Body of pancreas (tissue), 4 donors: ENCODE data around the gene PGP. TPM values are rescaled to one million over a fixed set of nuclear protein-coding genes. Genes with fewer than 3 reads are reported as not detected.

Experiments used
- ATAC-seq: fragments of 150-250 bp; one replicate; pipeline ENCODE4 v1.9.1; 2016
- DNase-seq, 4 donors: peaks; one replicate each; pipeline ENCODE4 v3.0.0-alpha.2; 2019
- H3K27ac ChIP-seq, 4 donors: fragments of 200-600 bp; sonication (generic); 1 replicate in 3 of 4; 2 replicates in 1 of 4; pipeline versions ENCODE4 v1.5.1 to v1.6.1; 2016 to 2019; ENCODE audit warnings: mild to moderate bottlenecking in 1 of 4, mixed read lengths in 1 of 4, moderate library complexity in 1 of 4
- H3K27me3 ChIP-seq, 2 donors: fragments of 200-600 bp; sonication (generic); one replicate each; pipeline ENCODE4 v1.6.0; 2016; ENCODE audit warnings: mild to moderate bottlenecking in 1 of 2
- H3K36me3 ChIP-seq, 2 donors: fragments of 200-600 bp; sonication (generic); replicated peaks in 1 of 2; 2 replicates each; pipeline ENCODE4 v1.5.1; 2016; ENCODE audit warnings: low read depth in 2 of 2; ENCODE audit not compliant: insufficient read depth in 1 of 2
- H3K4me1 ChIP-seq: fragments of 200-600 bp; sonication (generic); one replicate; pipeline ENCODE4 v1.6.0; 2016
- H3K4me3 ChIP-seq, 2 donors: fragments of 200-600 bp; sonication (generic); 1 replicate in 1 of 2; 2 replicates in 1 of 2; pipeline ENCODE4 v1.5.1; 2016 to 2019
- H3K9me3 ChIP-seq, 3 donors: fragments of 200-600 bp; sonication (generic); 1 replicate in 2 of 3; 2 replicates in 1 of 3; pipeline ENCODE4 v1.5.1; 2016
- POLR2A ChIP-seq, 3 donors: fragments of 450-650 bp; IDR thresholded peaks; one replicate each; pipeline ENCODE4 v1.6.1; 2016; ENCODE audit warnings: antibody characterized with exemption in 3 of 3, mild to moderate bottlenecking in 2 of 3
- WGBS, 2 donors: methylation state at CpG; one replicate each; pipeline ENCODE4 v1.1.5; 2017; 5-methylcytosine and 5-hydroxymethylcytosine counted together
- intact Hi-C: fragments of 100-400 bp; cut with DNase I; formaldehyde crosslinking; loops from one replicate; pipeline ENCODE4 v1.15.1; 2023
- total RNA-seq, 2 donors: library from RNA; depleted of rRNA; stranded (reverse); fragments of >200 nt; gene quantifications; one replicate each; pipeline ENCODE4 v1.1.0, GENCODE V29; 2016
- TF ChIP-seq, protein P1 (sequence below), 7 experiments: fragments of 450-650 bp in 4 of 7; fragments of 200-600 bp in 3 of 7; sonication (generic) in 3 of 7; IDR thresholded peaks; one replicate each; pipeline ENCODE4 v1.5.1; 2016 to 2019; ENCODE audit warnings: antibody characterized with exemption in 7 of 7

The PGP gene
- total RNA-seq, 2 donors from 2014 or later: 7.8 to 15.8 TPM

DNA sequence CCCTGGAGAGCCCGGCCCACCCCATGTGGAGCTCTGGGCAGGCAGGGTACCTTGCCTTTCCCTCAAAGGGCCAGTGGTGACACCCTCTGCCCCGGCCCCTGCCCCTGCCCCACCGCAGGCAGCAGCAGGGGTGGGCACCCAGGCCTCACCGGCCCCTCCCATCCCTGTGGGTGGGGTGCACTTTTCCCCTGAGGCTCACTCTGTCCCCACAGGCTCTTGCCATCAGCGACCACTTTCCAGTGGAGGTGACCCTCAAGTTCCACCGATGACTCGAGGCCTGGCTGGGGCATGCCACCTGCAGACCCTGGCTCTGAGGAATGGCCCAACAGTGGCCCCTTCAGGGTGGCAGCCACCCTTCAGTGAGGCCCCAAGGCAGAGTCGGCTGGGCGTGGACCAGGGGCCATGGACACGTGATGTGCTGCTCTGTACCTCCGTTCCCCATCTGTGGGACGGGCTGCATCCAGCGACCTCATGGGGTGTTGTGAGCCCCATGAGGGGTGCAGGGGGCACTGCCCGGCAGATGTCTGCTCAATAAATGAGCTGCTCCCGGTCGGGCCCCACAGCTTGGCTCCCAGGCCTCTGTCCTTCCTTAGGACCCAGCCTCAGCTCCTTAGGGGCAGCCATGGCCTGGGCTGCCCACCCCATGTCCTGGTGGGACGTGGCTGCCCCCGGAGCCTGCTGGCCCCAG is 23.7 kb upstream of the PGP start:
- H3K4me3 ChIP-seq: no peak overlapping the region
- H3K27me3 ChIP-seq: peaks cover 0 to 5% of the 10 kb centered on the region in 2 donors
- H3K9me3 ChIP-seq: no peaks in the 10 kb centered on the region
- peaks cover 13 to 14% of the 10 kb centered on the region in 2 donors for H3K36me3 ChIP-seq
- ATAC-seq: no peak
- H3K27ac ChIP-seq: no peak overlapping the region
- intact Hi-C loops: no loop called here
- WGBS, 2 donors: 50 to 52% methylated on average over 2 to 17 of the region's 18 CpGs
- peaks cover 23% of the 10 kb centered on the region for H3K4me1 ChIP-seq
- TF ChIP-seq, protein P1, sequence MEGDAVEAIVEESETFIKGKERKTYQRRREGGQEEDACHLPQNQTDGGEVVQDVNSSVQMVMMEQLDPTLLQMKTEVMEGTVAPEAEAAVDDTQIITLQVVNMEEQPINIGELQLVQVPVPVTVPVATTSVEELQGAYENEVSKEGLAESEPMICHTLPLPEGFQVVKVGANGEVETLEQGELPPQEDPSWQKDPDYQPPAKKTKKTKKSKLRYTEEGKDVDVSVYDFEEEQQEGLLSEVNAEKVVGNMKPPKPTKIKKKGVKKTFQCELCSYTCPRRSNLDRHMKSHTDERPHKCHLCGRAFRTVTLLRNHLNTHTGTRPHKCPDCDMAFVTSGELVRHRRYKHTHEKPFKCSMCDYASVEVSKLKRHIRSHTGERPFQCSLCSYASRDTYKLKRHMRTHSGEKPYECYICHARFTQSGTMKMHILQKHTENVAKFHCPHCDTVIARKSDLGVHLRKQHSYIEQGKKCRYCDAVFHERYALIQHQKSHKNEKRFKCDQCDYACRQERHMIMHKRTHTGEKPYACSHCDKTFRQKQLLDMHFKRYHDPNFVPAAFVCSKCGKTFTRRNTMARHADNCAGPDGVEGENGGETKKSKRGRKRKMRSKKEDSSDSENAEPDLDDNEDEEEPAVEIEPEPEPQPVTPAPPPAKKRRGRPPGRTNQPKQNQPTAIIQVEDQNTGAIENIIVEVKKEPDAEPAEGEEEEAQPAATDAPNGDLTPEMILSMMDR (IDR thresholded peaks at IDR 0.05): no peak
- no peak for TF ChIP-seq POLR2A (IDR thresholded peaks at IDR 0.05)
- DNase-seq: no peak

DNA sequence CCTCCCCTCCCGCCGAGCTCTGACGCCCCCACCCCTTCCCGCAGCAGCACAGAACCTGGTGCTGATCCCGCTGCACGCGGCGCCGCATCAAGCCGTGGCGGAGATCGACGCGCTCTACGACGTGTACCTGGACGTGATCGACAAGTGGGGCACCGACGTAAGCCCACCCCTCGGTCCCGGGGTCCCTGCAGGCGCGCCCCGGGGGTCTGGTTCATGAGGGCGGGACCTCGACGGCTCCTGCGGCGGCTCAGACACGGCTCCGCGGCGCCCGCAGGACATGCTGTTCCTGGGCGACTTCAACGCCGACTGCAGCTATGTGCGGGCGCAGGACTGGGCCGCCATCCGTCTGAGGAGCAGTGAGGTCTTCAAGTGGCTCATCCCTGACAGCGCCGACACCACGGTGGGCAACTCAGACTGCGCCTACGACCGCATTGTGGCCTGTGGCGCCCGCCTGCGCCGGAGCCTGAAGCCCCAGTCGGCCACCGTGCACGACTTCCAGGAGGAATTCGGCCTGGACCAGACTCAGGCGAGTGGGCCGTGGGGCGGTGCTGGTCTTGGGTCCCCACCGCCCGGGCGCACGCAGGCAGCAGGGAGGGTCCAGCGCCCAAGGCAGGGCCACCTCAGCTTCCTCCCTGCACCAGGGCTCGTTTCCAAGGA is 23.0 kb upstream of the PGP start:
- Histone ChIP-seq H3K4me1 (peaks cover 23% of the 10 kb centered on the region), H3K9me3 (no peaks in the 10 kb centered on the region), H3K36me3 (peaks cover 10 to 19% of the 10 kb centered on the region in 2 donors), H3K27me3 (peaks cover 0 to 5% of the 10 kb centered on the region in 2 donors), H3K27ac (no peak overlapping the region), H3K4me3 (no peak overlapping the region)
- WGBS, 2 donors: 9 to 23% methylated on average over 11 to 65 of the region's 65 CpGs
- peak; percentile 8 for ATAC-seq
- intact Hi-C loops: no loop called here
- no peak for TF ChIP-seq POLR2A (IDR thresholded peaks at IDR 0.05)
- TF ChIP-seq, protein P1 (IDR thresholded peaks at IDR 0.05): no peak
- DNase-seq: no peak

DNA sequence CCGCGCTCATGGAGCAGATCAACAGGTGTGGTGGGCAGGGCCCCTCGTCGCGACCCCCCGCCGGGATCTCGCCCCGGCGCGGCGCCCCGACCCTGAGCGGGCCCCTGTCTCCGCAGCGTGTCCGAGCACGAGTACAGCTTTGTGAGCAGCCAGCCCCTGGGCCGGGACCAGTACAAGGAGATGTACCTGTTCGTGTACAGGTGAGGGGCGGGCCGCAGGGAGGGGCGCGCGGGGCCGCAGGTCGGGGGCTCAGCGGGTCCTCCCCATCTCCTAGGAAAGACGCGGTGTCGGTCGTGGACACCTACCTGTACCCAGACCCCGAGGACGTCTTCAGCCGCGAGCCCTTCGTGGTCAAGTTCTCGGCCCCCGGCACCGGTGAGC is 22.5 kb upstream of the PGP start:
- TF ChIP-seq, protein P1 (IDR thresholded peaks at IDR 0.05): no peak
- TF ChIP-seq POLR2A (IDR thresholded peaks at IDR 0.05): no peak
- intact Hi-C loops: no loop called here
- Histone ChIP-seq H3K4me3 (no peak overlapping the region), H3K9me3 (no peaks in the 10 kb centered on the region), H3K27ac (no peak overlapping the region), H3K27me3 (peaks cover 0 to 5% of the 10 kb centered on the region in 2 donors), H3K4me1 (peaks cover 23% of the 10 kb centered on the region), H3K36me3 (peaks cover 8 to 18% of the 10 kb centered on the region in 2 donors)
- DNase-seq (no peak), ATAC-seq (no peak)
- WGBS, 2 donors: 6 to 13% methylated on average over 7 to 37 of the region's 40 CpGs

DNA sequence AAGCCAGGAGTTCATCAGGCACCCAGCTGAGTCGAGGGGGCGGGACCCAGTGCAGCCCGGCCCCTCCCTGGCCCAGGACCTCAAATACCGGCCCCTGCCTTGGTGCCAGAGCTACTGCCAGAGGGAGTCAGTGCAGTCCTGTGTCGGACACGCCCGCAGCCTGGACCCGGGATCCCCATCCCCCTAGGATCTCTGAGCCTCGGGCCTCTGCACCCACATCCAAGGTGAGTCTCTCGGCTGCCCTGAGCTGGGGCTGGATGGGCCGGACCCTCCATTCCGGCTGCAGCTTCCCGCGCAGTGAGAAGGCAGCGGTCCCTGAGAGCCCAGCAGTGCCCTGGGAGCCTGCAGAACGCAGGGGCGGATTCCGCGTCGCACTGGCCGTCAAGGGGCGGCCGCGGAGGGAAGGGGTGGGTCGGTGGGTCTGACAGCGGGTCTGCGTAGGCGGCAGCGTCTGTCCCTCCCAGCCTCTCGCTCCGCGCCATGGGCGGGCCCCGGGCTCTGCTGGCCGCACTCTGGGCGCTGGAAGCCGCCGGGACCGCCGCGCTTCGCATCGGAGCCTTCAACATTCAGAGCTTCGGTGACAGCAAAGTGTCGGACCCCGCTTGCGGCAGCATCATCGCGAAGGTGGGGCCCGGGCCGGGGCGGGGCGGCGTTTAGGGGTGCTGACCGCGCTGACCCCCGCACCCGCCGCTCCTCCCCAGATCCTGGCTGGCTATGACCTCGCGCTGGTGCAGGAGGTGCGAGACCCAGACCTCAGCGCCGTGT is 21.9 kb upstream of the PGP start, which contains the start of gene DNASE1L2:
Gene DNASE1L2 (plus strand): TSS at position 108 of the 765 bp plus-strand sequence. CDS start 373 bp downstream, at position 481.
- intact Hi-C loops: no loop called here
- ATAC-seq: peak; percentile 21
- Histone ChIP-seq H3K9me3 (no peaks in the 10 kb centered on the region), H3K27me3 (peaks cover 0 to 5% of the 10 kb centered on the region in 2 donors), H3K36me3 (peaks cover 8 to 21% of the 10 kb centered on the region in 2 donors), H3K27ac (no peak within 1 kb of the TSS), H3K4me1 (peaks cover 23% of the 10 kb centered on the region), H3K4me3 (no peak within 1 kb of the TSS)
- 4% methylated on average over 32 of the region's 64 CpGs; no CpG with 5 or more reads in 1 of the 2 donors for WGBS, 2 donors
- TF ChIP-seq POLR2A (IDR thresholded peaks at IDR 0.05): no peak
- TF ChIP-seq, protein P1 (IDR thresholded peaks at IDR 0.05): no peak
- DNase-seq: peak in 1 of 4 donors; percentile 41
